Measurements from ENCODE around the gene SIL1. TPM values are rescaled to one million over a fixed set of nuclear protein-coding genes. Genes with fewer than 3 reads are reported as not detected.

The SIL1 gene
- total RNA-seq, 2 donors from 2014 or later, result 17.2 to 20.2 TPM

GRCh38 chr5:138983984-138984383, 214.2 kb downstream of the SIL1 start:
- no peaks in the 10 kb centered on the region for H3K9me3 Mint-ChIP-seq
- Histone ChIP-seq H3K27me3 (ENCODE audit: control insufficient read depth, insufficient read depth, low read length, poor library complexity, severe bottlenecking) (no peaks in the 10 kb centered on the region), H3K27ac (ENCODE audit: low read depth, low read length) (no peak overlapping the region), H3K9me3 (ENCODE audit: control insufficient read depth, low read length) (no peaks in the 10 kb centered on the region), H3K4me1 (ENCODE audit: control insufficient read depth, insufficient read depth, low read length) (no peaks in the 10 kb centered on the region), H3K36me3 (ENCODE audit: control insufficient read depth, insufficient read depth, low read length) (no peaks in the 10 kb centered on the region), H3K4me3 (ENCODE audit: low read length) (no peak overlapping the region), H3K9ac (ENCODE audit: extremely low read depth, low read length, poor library complexity, severe bottlenecking) (no peak overlapping the region)
- WGBS, 2 experiments (ENCODE audit: insufficient coverage in 1 of 2, insufficient read length in 1 of 2), result 97 to 99% methylated on average over 2 of the region's 2 CpGs
- no peaks in the 10 kb centered on the region for H3K27me3 Mint-ChIP-seq (ENCODE audit: insufficient read depth)
- H3K4me1 Mint-ChIP-seq, result peaks cover 5% of the 10 kb centered on the region
- no peak overlapping the region for H3K4me3 Mint-ChIP-seq
- peaks cover 3% of the 10 kb centered on the region for H3K36me3 Mint-ChIP-seq (ENCODE audit: low read depth)
- no peak for DNase-seq
- no peak overlapping the region for H3K27ac Mint-ChIP-seq
- no peak for TF ChIP-seq CTCF (conservative IDR thresholded peaks at IDR 0.05)

- peaks cover 2% of the 10 kb centered on the region for H3K4me1 ChIP-seq (ENCODE audit: control insufficient read depth, insufficient read depth, low read length)
- 87 to 91% methylated on average over 5 to 7 of the region's 7 CpGs for WGBS, 2 experiments (ENCODE audit: insufficient coverage in 1 of 2, insufficient read length in 1 of 2)
- H3K27me3 Mint-ChIP-seq (ENCODE audit: insufficient read depth), result no peaks in the 10 kb centered on the region
- no peak overlapping the region for H3K9ac ChIP-seq (ENCODE audit: extremely low read depth, low read length, poor library complexity, severe bottlenecking)
- H3K9me3 ChIP-seq (ENCODE audit: control insufficient read depth, low read length), result no peaks in the 10 kb centered on the region
- peaks cover 15% of the 10 kb centered on the region for H3K4me1 Mint-ChIP-seq
- no peak overlapping the region for H3K4me3 Mint-ChIP-seq
- no peaks in the 10 kb centered on the region for H3K9me3 Mint-ChIP-seq
- no peaks in the 10 kb centered on the region for H3K36me3 ChIP-seq (ENCODE audit: control insufficient read depth, insufficient read depth, low read length)
- no peak for TF ChIP-seq CTCF (conservative IDR thresholded peaks at IDR 0.05)
- H3K27ac Mint-ChIP-seq, result no peak overlapping the region
- peak; percentile 18 for DNase-seq
- H3K36me3 Mint-ChIP-seq (ENCODE audit: low read depth), result peaks cover 3% of the 10 kb centered on the region
- no peak overlapping the region for H3K27ac ChIP-seq (ENCODE audit: low read depth, low read length)
- H3K27me3 ChIP-seq (ENCODE audit: control insufficient read depth, insufficient read depth, low read length, poor library complexity, severe bottlenecking), result no peaks in the 10 kb centered on the region
- no peak overlapping the region for H3K4me3 ChIP-seq (ENCODE audit: low read length)
Observed at GRCh38 chr5:138981586-138981985, 216.6 kb downstream of the SIL1 start.

DNA sequence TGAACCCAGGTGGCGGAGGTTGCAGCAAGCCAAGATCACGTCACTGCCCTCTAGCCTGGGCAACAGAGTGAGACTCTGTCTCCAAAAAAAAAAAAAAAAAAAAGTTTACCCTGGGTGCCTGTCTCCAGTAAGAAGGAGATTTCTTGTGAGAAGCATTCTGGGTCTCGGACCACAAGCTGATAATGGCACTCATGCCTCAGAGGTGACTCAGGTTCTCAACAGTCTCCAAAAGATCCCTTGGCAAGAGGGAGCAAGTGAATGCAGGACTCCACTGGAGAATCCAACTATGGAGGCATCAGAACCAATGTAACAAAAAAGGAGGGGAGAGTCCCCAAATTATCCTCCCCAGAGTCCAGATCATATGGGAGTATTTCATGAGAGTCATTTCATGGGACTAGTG, 217.0 kb downstream of the SIL1 start:
- Histone ChIP-seq H3K4me1 (ENCODE audit: control insufficient read depth, insufficient read depth, low read length) (peaks cover 2% of the 10 kb centered on the region), H3K9me3 (ENCODE audit: control insufficient read depth, low read length) (no peaks in the 10 kb centered on the region), H3K4me3 (ENCODE audit: low read length) (no peak overlapping the region), H3K36me3 (ENCODE audit: control insufficient read depth, insufficient read depth, low read length) (no peaks in the 10 kb centered on the region), H3K9ac (ENCODE audit: extremely low read depth, low read length, poor library complexity, severe bottlenecking) (no peak overlapping the region), H3K27me3 (ENCODE audit: control insufficient read depth, insufficient read depth, low read length, poor library complexity, severe bottlenecking) (no peaks in the 10 kb centered on the region), H3K27ac (ENCODE audit: low read depth, low read length) (no peak overlapping the region)
- peaks cover 3% of the 10 kb centered on the region for H3K36me3 Mint-ChIP-seq (ENCODE audit: low read depth)
- no peak overlapping the region for H3K27ac Mint-ChIP-seq
- peaks cover 15% of the 10 kb centered on the region for H3K4me1 Mint-ChIP-seq
- WGBS, 2 experiments (ENCODE audit: insufficient coverage in 1 of 2, insufficient read length in 1 of 2), result 94 to 100% methylated on average over 3 of the region's 3 CpGs
- H3K27me3 Mint-ChIP-seq (ENCODE audit: insufficient read depth), result no peaks in the 10 kb centered on the region
- H3K4me3 Mint-ChIP-seq, result no peak overlapping the region
- DNase-seq, result peak; percentile 7
- no peaks in the 10 kb centered on the region for H3K9me3 Mint-ChIP-seq
- TF ChIP-seq CTCF (conservative IDR thresholded peaks at IDR 0.05), result no peak

Data from endodermal cell (in vitro differentiated cells).